HTR-8/SVneo (cell line): ENCODE data around the gene SDHC.
A peak's percentile ranks its signal among the peaks of the same experiment; 100 is the strongest.
"Not testable (repeated sequence)": the region's sequence is repeated elsewhere in the genome, so short reads cannot be mapped to it uniquely, and the experiment has no call there.

ENCODE experiments used
- DNase-seq: peaks from one replicate; pipeline ENCODE4 v3.0.0; 2011; ENCODE audit warnings: low spot score, mixed read lengths; ENCODE audit not compliant: insufficient read length
- FAIRE-seq: peaks from 2 replicates; lab custom pipeline; 2011; peaks lifted over from hg19 to GRCh38; lab: Jason Lieb, UNC

The SDHC gene

DNA sequence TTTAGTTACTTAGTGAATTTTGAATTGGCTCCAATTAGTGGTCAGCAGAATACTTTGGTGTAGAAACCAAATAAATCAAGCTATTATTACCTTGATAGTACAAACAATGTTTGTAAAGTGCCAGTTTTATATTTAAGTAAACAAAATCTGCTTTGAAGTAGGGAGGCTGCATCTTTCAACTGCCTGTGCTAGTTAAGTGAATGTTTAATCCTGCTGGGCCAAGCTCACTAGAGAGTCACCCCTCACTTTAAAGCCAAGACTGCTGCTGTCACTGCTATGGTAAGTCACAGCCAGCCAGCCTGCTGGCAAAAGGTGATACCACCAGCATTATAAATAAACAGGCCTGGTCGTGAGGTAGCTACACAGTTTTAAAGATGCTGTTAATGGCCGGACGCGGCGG, 63.8 kb downstream of the SDHC start:
- FAIRE-seq (no peak), DNase-seq (no peak)

DNA sequence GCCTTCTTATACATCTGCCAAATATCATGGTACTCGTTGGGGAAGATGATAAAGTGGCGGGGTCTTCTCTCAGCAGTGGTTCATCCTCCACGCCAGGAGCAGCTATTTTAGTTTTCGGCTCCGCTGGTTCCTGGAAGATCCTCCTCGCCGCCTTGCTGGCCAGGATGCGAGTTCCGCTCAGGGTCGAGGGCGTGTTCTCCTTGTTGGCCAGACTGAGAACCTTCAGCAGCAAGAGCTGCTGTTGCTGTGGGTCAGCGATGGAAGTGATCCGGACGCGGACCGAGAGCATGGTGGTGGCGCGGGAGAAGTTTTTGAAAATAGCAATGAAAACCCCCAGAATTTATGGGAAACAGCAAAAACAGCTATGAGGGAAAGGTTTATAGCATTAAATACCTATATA, 64.9 kb downstream of the SDHC start:
- FAIRE-seq, result no peak
- no peak for DNase-seq

DNA sequence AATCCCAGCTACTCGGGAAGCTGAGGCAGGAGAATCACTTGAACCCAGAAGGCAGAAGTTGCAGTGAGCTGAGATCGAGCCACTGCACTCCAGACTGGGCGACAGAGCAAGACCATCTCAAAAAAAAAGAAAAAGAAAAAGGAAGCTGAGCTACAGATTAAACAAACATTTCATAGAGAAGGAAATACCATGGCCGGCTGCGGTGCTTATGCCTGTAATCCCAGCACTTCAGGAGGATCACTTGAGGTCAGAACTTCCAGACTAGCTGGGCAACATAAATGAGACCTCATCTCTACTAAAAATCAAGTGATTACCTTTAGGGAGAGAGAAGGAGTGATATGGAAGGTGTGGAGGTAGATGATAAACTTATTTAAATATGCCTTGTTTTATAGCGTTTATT, 67.5 kb downstream of the SDHC start:
- DNase-seq, result no peak
- FAIRE-seq, result no peak

DNA sequence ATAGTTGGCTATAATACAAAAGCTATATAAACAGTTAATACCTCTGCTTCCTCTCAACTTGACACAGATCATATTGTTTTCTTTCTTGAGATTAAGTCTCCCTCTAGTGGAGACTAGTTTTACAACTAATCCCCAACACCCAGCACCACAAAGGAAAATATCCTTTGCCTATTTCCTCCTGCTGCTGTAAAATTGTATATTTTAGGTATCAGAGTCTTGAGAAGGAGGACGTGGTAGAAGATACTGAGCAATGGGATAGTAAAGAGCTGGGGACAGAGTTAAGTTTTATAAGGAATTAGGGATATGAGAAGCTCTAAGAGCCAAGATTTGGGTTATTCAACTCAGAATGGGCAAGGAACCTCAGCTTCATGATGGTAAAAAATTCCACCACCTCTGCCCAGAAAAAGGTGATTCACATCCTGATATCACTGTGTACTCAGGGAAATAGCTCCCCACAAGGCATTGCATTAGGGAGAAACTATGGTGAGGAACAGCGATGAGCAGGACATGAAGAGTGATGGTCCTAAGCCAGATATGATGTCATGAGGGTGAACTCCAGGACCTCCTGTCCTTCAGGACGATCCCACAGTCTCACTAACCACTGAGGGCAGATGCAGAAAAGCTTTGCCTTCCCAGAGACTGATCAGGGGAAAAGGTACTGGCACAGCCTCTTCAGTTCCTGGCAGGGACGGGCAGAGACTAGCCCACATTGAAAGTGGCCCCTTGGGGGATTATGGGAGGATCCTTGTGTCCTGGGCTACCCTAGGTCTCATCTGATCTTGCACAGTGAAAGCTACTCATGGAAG, 68.2 kb downstream of the SDHC start:
- DNase-seq (peak; percentile 48), FAIRE-seq (no peak)

DNA sequence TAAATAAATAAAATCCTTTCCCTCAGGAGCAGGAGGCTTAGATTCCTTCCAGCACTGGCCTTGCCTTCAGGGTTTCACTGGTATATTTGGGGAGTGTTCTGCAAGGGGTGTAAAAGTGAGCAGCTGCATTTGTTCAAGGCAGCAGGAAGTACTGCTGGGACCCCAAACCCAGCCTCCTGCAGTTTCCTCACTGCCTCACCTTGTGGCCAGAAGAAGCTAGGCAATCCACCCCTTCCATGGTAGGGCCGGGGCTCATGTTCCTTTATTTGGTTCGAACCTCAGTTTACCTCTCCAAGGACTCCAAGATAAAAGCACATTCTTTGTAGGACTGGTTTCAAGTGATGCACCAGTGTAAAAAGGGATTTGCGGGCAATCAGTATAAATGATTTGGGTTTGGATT, 74.5 kb downstream of the SDHC start:
- DNase-seq (no peak), FAIRE-seq (no peak)

DNA sequence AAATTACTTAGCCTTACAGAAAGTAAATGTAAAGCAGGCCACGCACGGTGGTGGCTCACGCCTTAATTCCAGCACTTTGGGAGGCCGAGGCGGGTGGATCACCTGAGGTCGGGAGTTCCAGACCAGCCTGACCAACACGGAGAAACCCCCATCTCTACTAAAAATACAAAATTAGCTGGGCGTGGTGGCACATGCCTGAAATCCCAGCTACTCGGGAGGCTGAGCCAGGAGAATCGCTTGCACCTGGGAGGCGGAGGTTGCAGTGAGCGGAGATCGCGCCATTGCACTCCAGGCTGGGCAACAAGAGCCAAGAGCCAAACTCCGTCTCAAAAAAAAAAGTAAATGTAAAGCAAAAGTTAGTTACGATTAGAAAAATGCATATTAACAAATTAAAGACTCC, 75.0 kb downstream of the SDHC start:
- not testable (repeated sequence) for FAIRE-seq

DNA sequence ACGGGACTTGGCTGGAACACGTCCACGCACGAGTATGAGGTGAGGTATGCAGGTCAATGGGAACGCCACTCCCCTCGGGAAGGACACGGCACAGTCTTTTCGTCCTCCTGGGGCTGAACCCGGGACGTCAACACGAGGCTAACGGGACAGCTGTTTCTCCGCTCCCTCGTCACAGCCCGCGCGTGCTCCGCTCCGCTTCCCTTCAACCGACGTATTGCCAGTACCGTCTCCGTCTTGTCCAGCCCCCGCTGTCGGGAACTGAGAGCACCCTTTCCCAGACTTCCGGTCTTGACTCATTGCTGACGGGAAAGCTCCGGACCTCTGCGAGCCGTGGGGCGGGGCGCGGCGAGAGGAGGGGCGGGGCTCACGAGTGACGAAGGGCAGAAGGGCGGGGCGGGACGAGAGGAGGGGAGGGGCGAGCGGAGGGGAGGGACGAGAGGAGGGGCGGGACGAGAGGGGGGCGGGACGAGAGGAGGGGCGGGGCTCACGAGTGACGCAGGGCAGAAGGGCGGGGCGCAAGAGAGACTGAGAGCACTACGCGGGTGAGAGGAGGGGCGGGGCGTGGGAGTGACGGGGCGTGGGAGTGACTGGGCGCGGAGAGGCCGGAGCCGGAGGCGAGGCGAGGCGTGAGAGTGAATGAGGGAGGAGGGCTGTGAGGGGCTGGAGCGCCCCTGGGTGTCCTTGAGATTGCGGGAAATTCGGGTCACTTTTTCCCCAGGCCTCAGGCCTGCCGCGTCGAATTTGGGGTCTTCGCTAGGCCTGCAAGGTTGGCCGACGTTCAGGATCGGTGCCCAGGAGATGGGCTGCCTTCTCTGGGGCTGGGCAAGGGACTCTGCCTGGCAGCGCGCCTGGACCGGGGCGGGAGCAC, 75.7 kb downstream of the SDHC start:
- FAIRE-seq (peak; percentile 88), DNase-seq (peak; percentile 94)

More for the DNA sequence above, 75.0 kb downstream of the SDHC start:
- not testable (repeated sequence) for DNase-seq

DNA sequence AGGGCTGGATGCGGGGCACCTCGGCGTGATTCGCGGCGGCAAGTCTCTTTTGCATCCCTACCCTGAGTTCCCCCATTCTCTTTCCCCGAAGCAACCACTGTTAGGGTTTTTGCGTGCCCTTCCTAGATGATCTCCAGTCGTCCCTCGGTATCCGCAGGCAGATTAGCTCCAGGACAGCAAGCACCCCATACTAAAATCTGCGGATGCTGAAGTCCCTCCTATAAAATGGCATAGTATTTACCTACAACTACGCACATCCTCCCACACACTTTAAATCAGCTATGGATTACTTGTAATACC, 76.3 kb downstream of the SDHC start:
- DNase-seq (no peak), FAIRE-seq (no peak)

DNA sequence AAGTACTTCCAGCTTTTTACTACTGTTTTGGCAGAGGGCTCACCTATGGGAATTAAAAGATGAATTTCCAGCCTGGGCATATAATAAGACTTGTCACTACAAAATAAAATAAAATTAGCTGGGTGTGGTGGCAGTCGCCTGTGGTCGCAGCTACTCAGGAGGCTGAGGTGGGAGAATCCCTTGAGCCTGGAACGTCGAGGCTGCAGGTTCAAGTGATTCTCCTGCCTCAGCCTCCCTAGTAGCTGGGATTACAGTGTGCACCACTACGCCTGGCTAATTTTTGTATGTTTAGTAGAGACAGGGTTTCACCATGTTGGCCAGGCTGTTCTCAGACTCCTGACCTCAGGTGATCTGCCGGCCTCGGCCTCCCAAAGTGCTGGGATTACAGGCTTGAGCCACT, 77.0 kb downstream of the SDHC start:
- not testable (repeated sequence) for DNase-seq, FAIRE-seq

DNA sequence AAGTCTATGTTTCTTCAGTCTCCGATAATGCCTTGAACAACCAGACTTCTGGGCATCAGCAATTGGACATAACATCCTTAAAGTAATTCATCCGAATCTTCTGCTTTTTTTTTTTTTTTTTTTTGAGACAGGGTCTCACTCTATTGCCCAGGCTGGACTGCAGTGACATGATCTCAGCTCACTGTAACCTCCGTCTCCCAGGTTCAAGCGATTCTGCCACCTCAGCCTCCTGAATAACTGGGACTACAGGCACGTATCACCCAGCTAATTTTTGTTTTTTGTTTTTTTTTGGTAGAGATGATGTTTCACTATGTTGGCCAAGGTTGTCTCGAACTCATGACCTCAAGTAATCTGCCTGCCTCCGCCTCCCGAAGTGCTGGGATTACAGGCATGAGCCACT, 77.4 kb downstream of the SDHC start:
- FAIRE-seq (no peak), DNase-seq (no peak)

DNA sequence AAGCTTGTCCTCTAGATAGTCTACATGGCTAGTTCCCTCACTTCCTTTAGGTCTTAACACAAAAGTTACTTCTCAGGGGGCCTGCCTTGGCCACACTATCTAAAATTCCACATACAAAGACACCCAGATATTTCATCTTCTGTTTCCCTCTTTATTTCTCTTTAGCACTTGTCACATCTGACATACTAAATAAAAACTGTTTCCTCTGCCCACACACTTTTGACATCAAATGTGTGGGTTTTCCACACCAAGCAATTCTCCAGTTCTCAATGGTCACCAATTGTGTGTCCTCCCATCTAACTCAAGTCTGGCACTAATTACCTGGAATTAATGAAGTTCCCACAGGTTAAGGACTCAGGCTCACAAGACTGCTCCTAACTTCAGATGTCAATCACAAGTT, 79.0 kb downstream of the SDHC start:
- FAIRE-seq (no peak), DNase-seq (no peak)

DNA sequence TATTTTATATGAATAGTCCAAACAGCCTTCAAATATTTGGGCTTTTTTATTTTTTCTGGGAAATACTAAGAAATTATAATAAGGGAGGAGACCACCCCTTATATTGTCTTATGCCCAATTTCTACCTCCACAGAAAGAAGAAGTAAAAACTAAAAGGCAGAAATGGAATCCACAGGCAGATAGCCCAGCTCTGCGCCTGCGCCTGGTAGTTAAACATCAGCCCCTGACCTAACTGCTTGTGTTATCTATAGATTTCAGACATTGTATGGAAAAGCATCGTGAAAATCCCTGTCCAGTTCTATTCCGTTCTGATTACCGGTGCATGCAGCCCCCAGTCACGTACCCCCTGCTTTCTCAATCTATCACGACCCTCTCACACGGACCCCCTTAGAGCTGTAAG, 82.9 kb downstream of the SDHC start:
- DNase-seq, FAIRE-seq: not testable (repeated sequence)

DNA sequence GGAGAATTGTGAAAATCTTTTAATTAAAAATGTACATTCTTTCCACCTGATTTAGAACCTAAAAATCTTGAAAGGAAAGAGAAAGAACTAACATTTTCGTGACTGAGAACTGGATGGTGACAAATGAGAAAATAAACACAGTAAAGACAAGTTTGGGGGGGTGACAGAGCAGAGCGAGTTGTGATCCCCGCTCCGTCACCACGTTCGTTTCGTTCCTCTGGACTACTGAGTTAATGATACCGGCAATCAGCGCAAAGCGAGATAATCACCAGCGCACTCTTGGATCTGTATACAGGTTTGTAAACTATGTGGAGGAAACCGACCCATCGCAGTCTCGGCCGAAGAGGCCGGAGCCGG, 84.7 kb downstream of the SDHC start:
- FAIRE-seq (no peak), DNase-seq (no peak)

DNA sequence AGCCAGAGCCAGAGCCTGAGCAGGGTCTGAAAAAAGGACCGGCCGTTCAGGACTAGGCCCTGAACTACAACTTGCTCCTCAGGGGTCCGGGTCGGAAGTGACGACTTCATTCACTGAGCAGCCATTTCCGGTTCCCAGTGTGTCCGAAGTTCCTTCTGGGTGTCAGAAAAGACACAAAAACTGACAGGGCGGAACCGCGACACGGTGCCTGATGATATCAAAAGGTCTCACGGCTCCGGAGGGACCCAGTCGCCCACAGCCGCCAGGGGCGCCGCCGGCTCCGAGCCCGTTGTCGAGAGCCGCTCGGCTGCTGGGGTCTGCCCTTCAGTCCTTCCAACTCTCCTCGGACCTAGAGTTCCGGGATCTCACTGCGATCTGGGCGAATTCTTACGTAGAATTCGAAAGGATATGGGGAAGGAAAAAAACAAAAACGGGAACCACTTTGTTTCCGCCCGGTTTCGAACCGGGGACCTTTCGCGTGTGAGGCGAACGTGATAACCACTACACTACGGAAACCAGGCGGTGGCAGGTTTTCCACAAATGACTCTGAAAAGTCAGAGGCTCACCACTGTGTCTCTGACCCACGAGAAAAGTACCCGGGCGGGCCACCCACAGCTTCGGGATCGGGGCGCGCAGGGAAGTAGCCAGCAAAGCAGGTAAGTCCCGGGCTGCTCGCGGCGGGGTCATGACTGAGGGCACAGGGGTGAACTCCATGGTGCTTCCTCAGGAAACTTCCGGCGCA, 85.2 kb downstream of the SDHC start:
- no peak for FAIRE-seq
- DNase-seq, result peak; percentile 77

DNA sequence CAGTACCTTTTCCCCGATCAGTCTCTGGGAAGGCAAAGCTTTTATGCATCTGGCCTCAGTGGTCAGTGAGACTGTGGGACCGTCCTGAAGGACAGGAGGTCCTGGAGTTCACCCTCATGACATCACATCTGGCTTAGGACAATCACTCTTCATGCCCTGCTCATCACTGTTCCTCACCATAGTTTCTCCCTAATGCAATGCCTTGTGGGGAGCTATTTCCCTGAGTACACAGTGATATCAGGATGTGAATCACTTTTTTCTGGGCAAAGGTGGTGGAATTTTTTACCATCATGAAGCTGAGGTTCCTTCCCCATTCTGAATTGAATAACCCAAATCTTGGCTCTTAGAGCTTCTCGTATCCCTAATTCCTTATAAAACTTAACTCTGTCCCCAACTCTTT, 88.3 kb downstream of the SDHC start:
- FAIRE-seq (no peak), DNase-seq (no peak)

DNA sequence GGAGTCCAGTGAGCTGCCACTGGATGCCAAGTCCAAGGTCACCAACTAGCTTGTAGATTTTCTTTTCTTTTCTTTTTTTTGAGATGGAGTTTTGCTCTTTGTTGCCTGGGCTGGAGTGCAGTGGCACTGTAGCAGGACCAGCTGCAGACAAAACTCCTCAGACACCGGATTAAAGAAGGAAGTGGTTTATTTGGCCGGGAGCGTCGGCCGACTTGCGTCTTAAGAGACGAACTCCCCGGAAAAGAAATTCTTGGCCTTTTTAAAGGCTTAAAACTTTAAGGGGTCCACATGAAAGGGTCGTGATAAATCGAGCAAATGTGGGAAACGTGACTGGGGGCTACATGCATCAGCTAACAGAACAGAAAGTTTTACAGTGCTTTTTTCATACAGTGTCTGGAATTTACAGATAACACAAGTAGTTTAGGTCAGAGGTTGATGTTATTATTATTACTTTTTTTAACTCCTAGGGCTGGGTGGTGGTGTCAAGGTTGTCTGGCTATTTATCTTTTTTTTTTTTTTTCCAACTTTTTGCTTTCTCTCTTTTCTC, 89.9 kb downstream of the SDHC start:
- no peak for DNase-seq
- FAIRE-seq, result no peak

DNA sequence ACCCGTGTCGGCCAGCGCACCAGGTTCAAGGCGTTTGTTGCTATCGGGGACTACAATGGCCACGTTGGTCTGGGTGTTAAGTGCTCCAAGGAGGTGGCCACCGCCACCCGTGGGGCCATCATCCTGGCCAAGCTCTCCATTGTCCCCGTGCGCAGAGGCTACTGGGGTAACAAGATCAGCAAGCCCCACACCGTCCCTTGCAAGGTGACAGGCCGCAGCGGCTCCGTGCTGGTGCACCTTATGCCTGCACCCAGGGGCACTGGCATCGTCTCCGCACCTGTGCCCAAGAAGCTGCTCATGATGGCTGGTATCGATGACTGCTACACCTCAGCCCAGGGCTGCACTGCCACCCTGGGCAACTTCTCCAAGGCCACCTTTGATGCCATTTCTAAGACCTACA, 92.4 kb downstream of the SDHC start:
- DNase-seq, FAIRE-seq: not testable (repeated sequence)

DNA sequence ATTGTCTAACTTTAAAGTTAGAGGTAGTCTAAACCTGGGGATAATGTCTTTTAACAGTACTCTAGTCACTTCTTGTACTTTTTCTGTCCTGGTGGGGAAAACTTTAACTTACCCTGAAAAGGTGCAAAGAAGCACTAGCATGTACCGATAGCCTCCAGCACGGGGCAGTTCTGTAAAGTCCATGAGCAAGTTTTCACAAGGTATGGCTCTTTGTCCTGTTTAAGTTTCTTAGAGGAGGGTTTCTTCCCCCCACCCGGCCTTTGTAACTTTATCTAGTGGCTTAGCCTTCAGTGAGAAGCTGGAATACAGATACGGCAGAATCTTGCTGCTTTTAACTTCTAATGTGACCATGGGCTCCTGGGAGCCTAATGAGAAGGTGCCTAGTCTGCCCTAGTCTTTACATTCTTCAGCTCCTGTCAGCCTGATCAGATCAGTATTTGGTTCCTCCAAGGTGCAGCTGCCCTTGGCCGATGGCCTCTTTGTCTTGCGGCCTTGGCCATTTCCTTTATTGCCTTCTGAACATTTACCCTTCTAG, 93.3 kb downstream of the SDHC start:
- no peak for FAIRE-seq
- DNase-seq, result no peak

DNA sequence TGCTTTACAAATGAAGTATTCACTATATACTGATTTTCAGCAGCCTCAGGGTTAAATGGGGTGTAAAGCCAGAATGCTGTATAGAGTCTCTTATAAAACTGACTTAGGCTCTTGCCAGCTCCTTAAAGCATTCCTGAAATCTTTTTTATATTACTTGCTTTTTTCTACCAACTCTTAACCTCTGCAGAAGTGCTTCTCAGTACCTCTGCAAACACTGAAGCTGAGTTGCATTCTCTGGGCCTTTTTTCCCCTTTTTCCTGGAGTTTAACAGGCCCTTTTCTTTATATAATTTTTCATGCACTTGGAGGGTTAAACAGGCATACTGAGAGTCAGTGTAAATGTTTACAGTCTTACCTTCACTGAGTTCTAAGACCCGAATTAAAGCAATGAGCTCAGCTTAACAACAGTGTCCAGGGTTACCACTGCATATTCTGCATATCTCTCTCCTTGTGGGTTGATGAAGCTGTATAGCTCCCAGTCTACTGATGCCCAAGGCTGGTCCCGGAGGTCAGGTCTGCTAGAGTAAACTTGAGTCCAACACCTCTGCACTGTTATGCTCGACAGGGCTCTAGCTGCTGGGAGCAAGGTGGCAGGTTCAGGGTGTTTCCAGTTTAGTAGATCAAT, 94.4 kb downstream of the SDHC start:
- no peak for FAIRE-seq

More for the DNA sequence above, 94.4 kb downstream of the SDHC start:
- DNase-seq, result no peak
